Neural cell (in vitro differentiated cells): ENCODE results near the gene ARHGEF11. TPM values are rescaled to one million over a fixed set of nuclear protein-coding genes. Genes with fewer than 3 reads are reported as not detected.

Source experiments
- H2AFZ ChIP-seq: fragments of 200-600, 300-800 bp; sonication (generic), shearing (Covaris generic); 2 replicates; pipeline ENCODE4 v1.6.0; 2014; ENCODE audit warnings: low read depth, mild to moderate bottlenecking, antibody characterized with exemption, low read length, moderate library complexity
- H3F3A ChIP-seq: fragments of 200-600 bp; shearing (Covaris generic); 2 replicates; pipeline ENCODE4 v1.6.1; 2016; ENCODE audit warnings: mild to moderate bottlenecking, moderate library complexity, mixed read lengths, antibody characterized with exemption, low read length; ENCODE audit not compliant: insufficient read depth, poor library complexity, severe bottlenecking
- H3K27ac ChIP-seq: fragments of 200-600, 300-800 bp; sonication (generic), shearing (Covaris generic); 2 replicates; pipeline ENCODE4 v1.5.1; 2014; ENCODE audit warnings: mild to moderate bottlenecking, low read length, moderate library complexity
- H3K27me3 ChIP-seq: fragments of 300-800, 200-600 bp; sonication (generic), shearing (Covaris generic); 2 replicates; pipeline ENCODE4 v1.6.0; 2014; ENCODE audit warnings: mild to moderate bottlenecking, low read depth, low read length, moderate library complexity; ENCODE audit not compliant: insufficient read depth
- H3K36me3 ChIP-seq: fragments of 300-800, 200-600 bp; sonication (generic), shearing (Covaris generic); 2 replicates; pipeline ENCODE4 v1.5.1; 2014; ENCODE audit warnings: mild to moderate bottlenecking, antibody characterized with exemption, low read length, moderate library complexity; ENCODE audit not compliant: insufficient read depth
- H3K4me2 ChIP-seq: fragments of 300-800, 200-600 bp; sonication (generic), shearing (Covaris generic); 2 replicates; pipeline ENCODE4 v1.6.0; 2014; ENCODE audit warnings: mild to moderate bottlenecking, low read length
- H3K4me3 ChIP-seq: fragments of 300-800, 200-600 bp; sonication (generic), shearing (Covaris generic); 2 replicates; pipeline ENCODE4 v1.5.1; 2014; ENCODE audit warnings: mild to moderate bottlenecking, low read length, moderate library complexity
- H3K79me2 ChIP-seq: fragments of 200-600 bp; shearing (Covaris generic); replicated peaks from 2 replicates; pipeline ENCODE4 v1.6.0; 2014; ENCODE audit warnings: mild to moderate bottlenecking, low read length, moderate library complexity; ENCODE audit not compliant: insufficient read depth
- H3K9ac ChIP-seq: fragments of 300-800, 200-600 bp; sonication (generic), shearing (Covaris generic); 2 replicates; pipeline ENCODE4 v1.6.1; 2016; ENCODE audit warnings: mild to moderate bottlenecking, low read length, mixed read lengths
- H3K9me2 ChIP-seq: fragments of 200-600 bp; shearing (Covaris generic); 2 replicates; pipeline ENCODE4 v1.6.1; 2016; ENCODE audit warnings: mild to moderate bottlenecking, low read length, mixed read lengths; ENCODE audit not compliant: insufficient read depth
- H3K9me3 ChIP-seq: fragments of 200-600, 300-800 bp; sonication (generic), shearing (Covaris generic); 2 replicates; pipeline ENCODE4 v1.6.1; 2016; ENCODE audit warnings: mild to moderate bottlenecking, mixed run types, low read length, moderate library complexity, mixed read lengths
- H4K20me1 ChIP-seq: fragments of 200-600 bp; shearing (Covaris generic); 2 replicates; pipeline ENCODE4 v1.6.1; 2016; ENCODE audit warnings: mild to moderate bottlenecking, mixed run types; ENCODE audit not compliant: insufficient read depth
- CTCF ChIP-seq: fragments of 450-650 bp; IDR thresholded peaks from 2 replicates; pipeline ENCODE4 v1.5.1; 2014; ENCODE audit warnings: antibody characterized with exemption, mild to moderate bottlenecking, moderate library complexity; ENCODE audit not compliant: poor library complexity, severe bottlenecking
- EP300 ChIP-seq: fragments of 450-650 bp; conservative IDR thresholded peaks from 2 replicates; pipeline ENCODE4 v1.6.1; 2014; ENCODE audit warnings: antibody characterized with exemption, mild to moderate bottlenecking, moderate library complexity; ENCODE audit not compliant: poor library complexity, severe bottlenecking
- EZH2 ChIP-seq: fragments of 200-600, 300-800 bp; shearing (Covaris generic), sonication (generic); IDR thresholded peaks from 2 replicates; pipeline ENCODE4 v1.6.1; 2014; ENCODE audit warnings: antibody characterized with exemption, low read length, borderline replicate concordance, mild to moderate bottlenecking; ENCODE audit not compliant: insufficient read depth, poor library complexity, severe bottlenecking
- MXI1 ChIP-seq: fragments of 450-650 bp; conservative IDR thresholded peaks from 2 replicates; pipeline ENCODE4 v1.6.1; 2014; ENCODE audit warnings: antibody characterized with exemption, mild to moderate bottlenecking; ENCODE audit not compliant: poor library complexity, severe bottlenecking
- POLR2AphosphoS5 ChIP-seq: IDR thresholded peaks from 2 replicates; pipeline ENCODE4 v1.6.1; 2012
- RAD21 ChIP-seq: fragments of 450-650 bp; conservative IDR thresholded peaks from 2 replicates; pipeline ENCODE4 v1.6.1; 2014; ENCODE audit warnings: antibody characterized with exemption, mild to moderate bottlenecking, moderate library complexity
- REST ChIP-seq: IDR thresholded peaks from 2 replicates; pipeline ENCODE4 v1.6.1; 2012; ENCODE audit warnings: borderline replicate concordance
- SMC3 ChIP-seq: fragments of 450-650 bp; conservative IDR thresholded peaks from 2 replicates; pipeline ENCODE4 v1.6.1; 2014; ENCODE audit warnings: antibody characterized with exemption, mild to moderate bottlenecking, moderate library complexity; ENCODE audit not compliant: poor library complexity
- TAF1 ChIP-seq: IDR thresholded peaks from 2 replicates; pipeline ENCODE4 v1.6.1; 2012; ENCODE audit warnings: low read depth
- polyA plus RNA-seq: library from polyadenylated mRNA; depleted of rRNA; stranded (reverse); fragments of >200 nt; gene quantifications from 2 replicates; pipeline ENCODE4 v1.2.3, GENCODE V29; 2014

ARHGEF11 gene
- polyA plus RNA-seq, 1 donor from 2014 or later = 33.2 TPM

GRCh38 chr1:156938813-156939212, 106.7 kb downstream of the ARHGEF11 start:
- no peaks in the 10 kb centered on the region for H4K20me1 ChIP-seq
- no peak overlapping the region for H3K4me3 ChIP-seq
- no peaks in the 10 kb centered on the region for H3K27me3 ChIP-seq
- no peaks in the 10 kb centered on the region for H3K9me3 ChIP-seq
- no peaks in the 10 kb centered on the region for H3F3A ChIP-seq
- no peak for TF ChIP-seq REST
- no peak for TF ChIP-seq POLR2AphosphoS5
- no peak for TF ChIP-seq RAD21
- no peak for TF ChIP-seq EP300
- no peak for TF ChIP-seq CTCF
- TF ChIP-seq EZH2 = no peak
- TF ChIP-seq TAF1 = no peak
- TF ChIP-seq MXI1 = no peak
- TF ChIP-seq SMC3 = no peak
- H3K79me2 ChIP-seq = no peaks in the 10 kb centered on the region
- no peaks in the 10 kb centered on the region for H3K9me2 ChIP-seq
- no peak overlapping the region for H3K9ac ChIP-seq
- H3K27ac ChIP-seq = no peak overlapping the region
- no peak overlapping the region for H2AFZ ChIP-seq
- peaks cover 5% of the 10 kb centered on the region for H3K36me3 ChIP-seq
- no peak overlapping the region for H3K4me2 ChIP-seq

- Histone ChIP-seq H3K4me3 (no peak overlapping the region), H3K27me3 (no peaks in the 10 kb centered on the region), H3K27ac (no peak overlapping the region), H3K9ac (no peak overlapping the region), H4K20me1 (no peaks in the 10 kb centered on the region), H2AFZ (no peak overlapping the region), H3F3A (no peaks in the 10 kb centered on the region), H3K36me3 (no peaks in the 10 kb centered on the region), H3K4me2 (no peak overlapping the region), H3K9me2 (no peaks in the 10 kb centered on the region), H3K9me3 (no peaks in the 10 kb centered on the region), H3K79me2 (no peaks in the 10 kb centered on the region)
- TF ChIP-seq RAD21 (no peak), SMC3 (no peak), CTCF (no peak), POLR2AphosphoS5 (no peak), MXI1 (no peak), REST (no peak), TAF1 (no peak), EZH2 (no peak), EP300 (no peak)
These were observed 107.7 kb downstream of the ARHGEF11 start for GRCh38 chr1:156937883-156938282.
